NCI-H2081 (cell line): ENCODE results near the gene PTPN6.

Experiments
- DNase-seq, 2 experiments: peaks; one replicate each; lab custom pipeline; 2025; lab: John Stamatoyannopoulos, UW

PTPN6 gene

DNA sequence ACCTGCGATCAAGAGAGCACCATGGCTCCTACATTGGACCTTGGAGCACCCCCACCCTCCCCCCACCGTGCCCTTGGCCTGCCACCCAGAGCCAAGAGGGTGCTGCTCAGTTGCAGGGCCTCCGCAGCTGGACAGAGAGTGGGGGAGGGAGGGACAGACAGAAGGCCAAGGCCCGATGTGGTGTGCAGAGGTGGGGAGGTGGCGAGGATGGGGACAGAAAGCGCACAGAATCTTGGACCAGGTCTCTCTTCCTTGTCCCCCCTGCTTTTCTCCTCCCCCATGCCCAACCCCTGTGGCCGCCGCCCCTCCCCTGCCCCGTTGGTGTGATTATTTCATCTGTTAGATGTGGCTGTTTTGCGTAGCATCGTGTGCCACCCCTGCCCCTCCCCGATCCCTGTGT, 9.4 kb upstream of the PTPN6 start:
- no peak for DNase-seq

DNA sequence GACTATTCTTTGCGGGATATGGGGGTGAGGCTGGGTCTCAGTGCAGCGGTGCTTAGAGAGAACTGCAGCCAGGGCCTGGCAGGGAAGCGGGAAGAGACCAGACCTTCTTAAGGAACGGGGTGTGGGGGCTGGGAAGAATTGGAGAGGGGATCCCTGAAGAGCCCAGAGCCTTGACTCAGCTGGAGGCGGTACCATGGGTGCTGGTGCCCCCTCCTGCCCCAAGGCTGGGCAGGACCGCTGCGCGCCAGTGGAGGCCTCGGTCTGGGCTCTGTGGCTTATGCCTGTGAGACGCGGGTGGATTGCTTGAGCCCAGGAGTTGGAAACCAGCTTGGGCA, 8.9 kb upstream of the PTPN6 start:
- DNase-seq: no peak

DNA sequence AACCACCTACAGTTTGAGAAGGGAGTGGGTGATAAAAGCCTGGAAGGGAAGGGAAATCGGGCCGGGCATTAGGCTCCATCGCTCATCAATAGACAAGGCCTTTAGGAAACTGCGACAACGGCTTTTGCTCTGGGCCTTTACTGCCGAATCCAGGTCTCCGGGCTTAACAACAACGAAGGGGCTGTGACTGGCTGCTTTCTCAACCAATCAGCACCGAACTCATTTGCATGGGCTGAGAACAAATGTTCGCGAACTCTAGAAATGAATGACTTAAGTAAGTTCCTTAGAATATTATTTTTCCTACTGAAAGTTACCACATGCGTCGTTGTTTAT, 7.8 kb upstream of the PTPN6 start:
- peak; percentile 80 to 91 for DNase-seq

DNA sequence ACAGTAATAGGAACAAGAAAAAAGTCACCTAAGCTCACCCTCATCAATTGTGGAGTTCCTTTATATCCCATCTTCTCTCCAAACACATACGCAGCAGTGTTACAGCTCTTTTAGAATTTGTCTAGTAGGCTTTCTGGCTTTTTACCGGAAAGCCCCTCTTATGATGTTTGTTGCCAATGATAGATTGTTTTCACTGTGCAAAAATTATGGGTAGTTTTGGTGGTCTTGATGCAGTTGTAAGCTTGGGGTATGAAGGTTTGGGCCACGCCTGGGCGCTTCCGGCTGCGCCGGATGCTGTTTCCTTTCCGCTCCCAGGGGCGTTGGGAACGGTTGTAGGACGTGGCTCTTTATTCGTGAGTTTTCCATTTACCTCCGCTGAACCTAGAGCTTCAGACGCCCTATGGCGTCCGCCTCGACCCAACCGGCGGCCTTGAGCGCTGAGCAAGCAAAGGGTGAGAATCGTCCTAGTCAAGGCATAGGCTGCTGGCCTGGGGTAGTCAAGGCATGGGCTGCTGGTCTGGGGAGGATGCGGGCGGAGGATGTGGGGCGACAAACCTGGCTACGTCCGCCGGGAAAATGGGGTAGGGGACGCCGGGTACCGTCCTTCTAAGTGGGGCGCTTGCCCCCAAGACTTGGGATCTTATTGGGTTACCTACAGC, 7.3 kb upstream of the PTPN6 start, which contains the start of the genes C12orf57 and RNU7-1:
Gene C12orf57, plus strand, starts transcription at position 301 of the 659 bp plus-strand sequence. Its CDS starts 100 bp downstream, at position 401.
Gene RNU7-1, plus strand, starts transcription at position 95 of the 659 bp plus-strand sequence.
- DNase-seq: peak; percentile 92 to 97

DNA sequence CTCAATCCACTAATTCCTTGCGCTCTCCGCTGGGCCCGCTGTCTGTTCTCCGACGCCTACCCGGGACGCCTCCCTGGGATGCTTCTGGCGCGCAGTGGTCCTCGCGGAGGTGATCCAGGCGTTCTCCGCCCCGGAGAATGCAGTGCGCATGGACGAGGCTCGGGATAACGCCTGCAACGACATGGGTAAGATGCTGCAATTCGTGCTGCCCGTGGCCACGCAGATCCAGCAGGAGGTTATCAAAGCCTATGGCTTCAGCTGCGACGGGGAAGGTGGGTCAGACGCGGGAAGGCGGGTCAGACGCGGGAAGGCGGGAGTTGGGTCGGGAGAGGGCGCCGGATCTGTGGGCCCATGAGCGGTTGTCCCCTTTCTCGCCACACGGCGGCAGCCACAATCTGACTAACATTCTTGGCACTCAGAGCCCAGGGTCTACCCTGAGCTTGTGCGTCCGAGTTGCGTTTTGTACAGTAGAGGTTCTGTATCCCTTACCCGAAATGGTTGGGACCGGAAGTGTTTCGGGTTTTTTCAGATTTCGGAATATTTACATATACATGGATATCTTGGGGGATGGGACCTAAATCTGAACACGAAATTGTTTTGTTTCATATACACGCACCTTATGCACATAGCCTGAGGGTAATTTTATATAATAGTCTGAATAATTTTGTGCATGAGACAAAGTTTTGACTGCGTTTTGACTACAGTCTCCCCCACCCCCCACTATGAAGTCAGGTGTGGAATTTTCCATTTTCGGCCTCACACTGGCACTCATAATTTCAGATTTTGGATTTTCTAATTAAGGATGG, 6.6 kb upstream of the PTPN6 start:
- DNase-seq: peak; percentile 92 to 95

DNA sequence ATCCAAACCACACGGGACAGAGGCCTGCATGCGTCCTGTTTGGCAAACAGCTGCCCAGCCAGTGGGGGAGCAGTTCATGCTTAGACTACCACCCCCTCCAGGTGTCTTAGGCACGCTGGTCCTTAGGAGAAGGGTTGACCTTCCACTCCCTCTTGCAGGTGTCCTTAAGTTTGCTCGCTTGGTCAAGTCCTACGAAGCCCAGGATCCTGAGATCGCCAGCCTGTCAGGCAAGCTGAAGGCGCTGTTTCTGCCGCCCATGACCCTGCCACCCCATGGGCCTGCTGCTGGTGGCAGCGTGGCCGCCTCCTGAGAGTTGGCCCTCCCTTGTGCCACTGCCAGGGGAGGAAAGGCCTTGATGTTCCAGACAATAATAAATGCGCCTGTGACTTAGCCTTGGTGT, 5.5 kb upstream of the PTPN6 start:
- no peak for DNase-seq

DNA sequence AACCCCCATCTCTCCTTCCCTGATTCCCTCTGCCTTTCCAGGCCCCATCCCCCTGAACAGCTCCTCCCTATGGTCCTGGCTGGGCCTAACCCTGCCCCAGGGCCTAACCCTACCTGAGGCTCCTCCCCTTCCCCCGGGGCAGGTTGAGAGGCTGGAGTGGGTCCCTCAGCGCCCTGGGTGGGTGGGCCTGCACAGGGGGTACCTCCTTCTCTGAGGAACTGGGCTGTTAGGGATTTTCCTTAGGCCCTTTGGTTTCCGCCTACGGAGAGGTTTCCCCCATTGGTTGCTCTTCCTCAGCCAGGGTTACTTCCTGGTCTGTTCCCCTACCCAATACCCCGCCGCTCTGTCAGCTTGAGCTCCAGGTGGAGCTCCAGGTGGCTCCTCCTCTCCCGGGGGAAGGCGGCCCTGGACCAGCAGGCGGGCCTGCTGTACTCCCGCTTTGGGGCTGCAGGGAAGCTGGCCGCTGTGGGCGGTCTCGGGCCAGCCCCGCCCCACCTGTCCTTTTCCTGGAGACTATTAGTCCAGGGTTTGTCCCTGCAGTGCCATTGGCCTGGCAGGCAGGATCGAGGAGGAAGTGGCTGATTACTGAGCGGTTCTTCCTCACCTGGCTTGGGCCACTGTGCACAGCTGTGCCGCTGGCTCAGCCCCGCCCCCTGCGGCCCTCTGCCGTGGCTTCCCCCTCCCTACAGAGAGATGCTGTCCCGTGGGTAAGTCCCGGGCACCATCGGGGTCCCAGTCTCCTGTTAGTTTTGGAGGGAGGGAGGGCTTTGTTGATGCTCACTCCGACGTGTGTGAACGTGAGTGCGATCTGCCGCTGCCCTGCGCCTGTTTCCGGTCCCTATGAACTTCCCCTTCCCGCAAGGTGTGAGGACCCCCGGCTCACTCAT, 4.9 kb upstream of the PTPN6 start:
- DNase-seq: peak; percentile 97 to 98

DNA sequence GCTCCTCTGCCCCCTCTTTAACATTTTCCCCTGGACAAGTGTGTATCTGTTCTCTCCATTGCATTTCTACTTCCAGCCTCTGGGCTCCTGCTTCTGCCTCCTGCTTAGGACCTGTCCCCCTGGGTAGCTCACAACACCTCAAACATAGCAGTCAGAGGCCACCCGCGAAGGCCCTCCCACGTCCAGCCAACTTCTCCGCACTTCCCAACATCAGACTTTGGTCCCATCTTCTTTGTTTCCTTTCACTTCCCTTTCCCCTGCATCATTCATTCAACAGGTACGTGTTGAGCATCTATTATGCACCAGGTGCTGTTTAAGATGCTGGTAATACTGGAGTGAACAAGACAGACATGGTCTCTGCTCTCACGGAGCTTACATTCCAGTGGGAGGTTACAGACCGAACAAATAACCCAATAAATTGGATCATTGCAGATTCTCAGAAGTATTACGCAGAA, 4.2 kb upstream of the PTPN6 start:
- no peak for DNase-seq

DNA sequence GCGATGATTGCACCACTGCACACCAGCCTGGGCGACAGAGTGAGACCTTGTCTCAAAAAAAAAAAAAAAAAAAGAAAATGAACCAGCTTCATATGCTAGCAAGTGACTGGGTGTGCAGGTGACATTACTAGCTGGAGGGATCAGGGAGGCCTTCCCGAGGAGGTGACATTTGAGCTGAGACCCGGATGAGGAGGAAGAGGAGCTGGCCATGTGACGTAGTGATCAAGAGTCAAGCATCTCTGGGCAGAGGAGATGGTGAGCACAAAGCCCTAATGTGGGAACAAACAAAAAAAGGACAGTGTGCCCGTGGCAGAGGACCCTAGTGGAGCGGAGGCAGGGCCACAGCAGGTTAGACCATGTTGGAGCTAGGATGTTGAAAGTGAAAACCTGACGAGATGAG, 3.5 kb upstream of the PTPN6 start:
- no peak for DNase-seq

DNA sequence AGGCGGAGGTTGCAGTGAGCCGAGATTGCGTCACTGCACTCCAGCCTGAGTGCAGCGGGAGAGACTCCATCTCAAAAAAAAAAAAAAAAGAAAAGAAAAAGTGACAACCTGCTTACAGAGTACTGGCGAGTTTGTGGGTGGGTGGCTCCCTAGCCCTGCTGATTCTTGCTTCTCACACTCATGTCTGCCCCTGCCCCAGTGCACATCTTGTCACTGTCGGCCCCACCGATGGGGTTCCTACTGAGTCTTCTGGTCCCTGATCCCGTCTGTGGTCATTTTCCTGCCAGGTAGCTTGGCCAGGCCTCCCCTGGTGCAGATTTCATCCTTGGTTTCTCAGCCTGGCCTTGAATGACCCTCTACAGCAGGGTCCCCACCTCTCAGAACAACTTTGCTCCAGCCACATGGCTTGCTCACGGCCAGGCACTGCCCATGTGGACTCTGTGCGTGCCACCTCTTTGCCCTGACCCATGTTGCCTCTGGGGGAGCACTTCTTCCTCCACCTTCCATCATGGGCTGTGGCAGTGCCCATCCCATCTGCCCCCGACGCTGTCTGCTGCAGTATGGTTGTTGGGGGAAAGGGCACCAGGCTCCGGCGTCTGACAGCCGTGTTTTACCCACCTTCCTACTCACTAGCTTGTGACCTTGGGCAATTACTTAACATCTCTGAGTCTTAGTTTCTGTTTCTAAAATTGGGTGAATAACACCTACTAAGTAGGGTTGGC, 2.1 kb upstream of the PTPN6 start:
- no peak for DNase-seq

DNA sequence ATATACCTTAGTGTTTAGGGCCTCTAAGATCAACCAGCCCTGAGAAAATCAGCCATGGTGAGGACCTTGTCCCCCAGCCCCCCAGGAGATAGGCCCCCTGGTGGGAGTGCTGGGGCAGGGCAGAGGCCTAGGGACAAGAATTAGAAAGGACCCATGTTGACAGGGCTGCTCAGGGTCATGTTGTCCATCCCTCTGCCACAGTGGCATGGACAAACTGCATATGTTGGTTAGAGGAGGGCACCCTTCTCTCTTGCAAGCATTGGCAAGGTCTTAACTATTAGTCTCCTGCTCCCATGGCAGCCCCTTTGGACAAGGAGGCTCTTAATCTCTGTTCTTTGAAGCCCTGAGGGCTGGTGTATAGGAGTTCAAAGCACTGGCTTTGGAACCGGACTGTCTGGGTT, 755 bp upstream of the PTPN6 start:
- no peak for DNase-seq

DNA sequence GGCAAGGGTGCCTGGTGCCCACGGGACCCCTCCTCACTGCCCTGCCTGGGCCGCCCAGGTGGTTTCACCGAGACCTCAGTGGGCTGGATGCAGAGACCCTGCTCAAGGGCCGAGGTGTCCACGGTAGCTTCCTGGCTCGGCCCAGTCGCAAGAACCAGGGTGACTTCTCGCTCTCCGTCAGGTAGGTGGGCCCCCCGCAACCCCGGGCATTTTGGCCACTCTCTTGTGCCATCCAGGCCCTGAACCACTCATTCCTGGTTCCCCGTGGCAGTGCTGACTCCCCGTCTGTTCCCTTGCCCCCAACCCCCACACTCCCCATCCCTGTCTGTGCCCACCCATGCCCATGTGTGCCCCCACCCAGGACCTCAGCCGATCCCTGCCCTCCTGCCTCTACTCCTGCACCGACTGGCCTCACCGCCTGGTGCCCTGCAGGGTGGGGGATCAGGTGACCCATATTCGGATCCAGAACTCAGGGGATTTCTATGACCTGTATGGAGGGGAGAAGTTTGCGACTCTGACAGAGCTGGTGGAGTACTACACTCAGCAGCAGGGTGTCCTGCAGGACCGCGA, 480 bp downstream of the PTPN6 start:
- no peak for DNase-seq

DNA sequence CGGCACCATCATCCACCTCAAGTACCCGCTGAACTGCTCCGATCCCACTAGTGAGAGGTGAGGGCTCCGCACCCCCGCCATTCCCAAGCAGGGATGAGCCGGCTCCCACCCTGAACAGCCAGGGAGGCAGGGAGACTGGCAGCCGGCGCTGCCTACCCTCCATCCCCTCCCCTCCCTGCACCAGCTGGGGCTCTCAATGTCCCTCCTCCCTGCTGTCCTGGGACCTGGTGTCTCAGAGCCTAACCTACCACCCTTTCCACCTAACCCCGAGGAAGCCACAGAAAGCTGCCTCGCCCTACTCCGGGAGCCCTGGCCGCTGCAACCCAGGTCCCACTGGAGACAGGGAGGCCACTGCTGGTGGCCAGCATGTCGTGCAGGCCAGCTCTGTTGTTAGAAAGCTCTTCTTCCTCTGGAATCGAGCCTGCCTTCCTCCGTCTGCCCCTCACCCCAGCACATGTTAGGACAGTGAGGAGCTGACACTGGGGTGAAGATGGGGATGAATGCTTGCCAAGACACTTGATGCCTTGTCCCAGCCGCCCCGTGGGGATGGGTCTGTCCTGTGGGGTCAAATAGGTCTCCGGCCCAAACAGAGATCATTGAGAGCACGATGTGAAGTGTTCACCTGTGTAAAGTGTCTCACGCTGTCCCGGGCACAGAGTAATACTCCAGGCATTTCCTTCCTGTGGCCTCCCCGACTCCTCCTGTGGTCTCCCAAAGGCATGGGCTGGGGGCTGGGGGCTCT, 1.1 kb downstream of the PTPN6 start:
- no peak for DNase-seq

DNA sequence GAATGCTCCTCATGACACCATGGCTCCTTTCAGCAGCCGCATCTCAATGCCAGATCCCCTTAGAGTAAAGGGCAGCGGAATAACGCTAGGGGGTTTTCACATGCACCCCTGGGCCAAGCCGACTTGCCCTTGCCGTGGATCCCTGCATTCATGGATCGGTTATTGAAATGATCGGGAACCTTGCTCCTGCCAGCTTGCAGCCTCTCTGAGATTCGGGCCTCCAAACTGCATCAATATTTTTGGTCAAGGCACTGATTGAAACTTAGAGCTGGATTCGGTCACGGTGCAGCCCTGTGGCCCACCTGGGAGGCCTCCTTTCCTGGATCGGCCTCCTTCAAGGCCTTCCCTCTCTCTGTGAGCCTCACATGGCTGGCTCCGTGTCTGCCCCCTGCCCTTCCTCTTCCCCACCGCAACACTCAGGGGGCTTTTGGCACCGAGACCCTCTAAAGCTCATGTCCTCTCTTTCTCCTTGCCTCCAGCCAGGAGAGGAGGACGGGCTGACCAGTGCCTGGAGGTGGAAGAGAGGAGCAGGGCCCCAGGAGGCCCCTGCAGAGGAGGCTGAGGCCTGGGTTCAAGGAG, 1.8 kb downstream of the PTPN6 start:
- DNase-seq: no peak

DNA sequence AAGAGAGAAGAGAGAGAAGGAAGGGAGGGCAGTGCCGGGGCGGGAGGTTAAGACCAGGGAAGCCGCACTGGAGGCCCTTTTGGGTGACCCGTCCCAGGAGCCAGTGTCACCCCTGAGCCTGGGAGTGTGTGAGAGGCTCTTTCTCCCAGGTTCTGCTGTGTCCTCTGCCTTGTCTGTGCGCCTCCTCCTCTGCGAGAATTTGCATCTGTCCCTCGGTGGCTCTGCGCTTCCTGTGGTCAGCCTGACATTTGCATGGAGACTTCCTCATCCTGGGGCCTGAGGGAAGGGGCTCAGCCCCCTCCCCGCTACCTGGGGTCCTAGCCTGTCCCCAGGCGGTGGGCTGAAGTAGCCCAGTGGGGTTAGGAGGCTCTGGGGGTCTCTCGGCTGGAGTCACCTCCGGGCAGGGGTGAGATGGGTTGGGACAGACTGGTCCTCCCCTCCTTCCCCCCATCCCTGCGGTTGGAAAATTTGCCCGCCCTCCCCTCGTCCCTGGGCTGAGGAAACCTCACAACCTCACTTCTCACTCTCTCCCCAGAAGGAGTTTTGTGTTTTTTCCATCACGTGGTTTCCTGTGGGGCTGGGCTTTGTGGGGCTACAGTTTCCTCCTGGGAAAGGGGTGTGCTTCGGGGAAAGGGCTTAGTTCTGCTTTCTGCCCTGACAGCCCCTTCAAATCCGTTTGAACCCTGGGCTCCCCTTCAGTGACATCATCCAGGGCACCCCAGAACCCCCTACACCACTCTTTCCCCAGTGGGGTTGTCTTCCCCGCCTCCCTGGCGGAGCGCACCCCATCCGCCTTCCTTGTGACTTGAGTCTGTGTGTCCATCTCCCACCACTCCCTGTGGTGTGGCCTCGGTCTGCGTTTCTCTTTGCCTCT, 2.5 kb downstream of the PTPN6 start:
- no peak for DNase-seq

DNA sequence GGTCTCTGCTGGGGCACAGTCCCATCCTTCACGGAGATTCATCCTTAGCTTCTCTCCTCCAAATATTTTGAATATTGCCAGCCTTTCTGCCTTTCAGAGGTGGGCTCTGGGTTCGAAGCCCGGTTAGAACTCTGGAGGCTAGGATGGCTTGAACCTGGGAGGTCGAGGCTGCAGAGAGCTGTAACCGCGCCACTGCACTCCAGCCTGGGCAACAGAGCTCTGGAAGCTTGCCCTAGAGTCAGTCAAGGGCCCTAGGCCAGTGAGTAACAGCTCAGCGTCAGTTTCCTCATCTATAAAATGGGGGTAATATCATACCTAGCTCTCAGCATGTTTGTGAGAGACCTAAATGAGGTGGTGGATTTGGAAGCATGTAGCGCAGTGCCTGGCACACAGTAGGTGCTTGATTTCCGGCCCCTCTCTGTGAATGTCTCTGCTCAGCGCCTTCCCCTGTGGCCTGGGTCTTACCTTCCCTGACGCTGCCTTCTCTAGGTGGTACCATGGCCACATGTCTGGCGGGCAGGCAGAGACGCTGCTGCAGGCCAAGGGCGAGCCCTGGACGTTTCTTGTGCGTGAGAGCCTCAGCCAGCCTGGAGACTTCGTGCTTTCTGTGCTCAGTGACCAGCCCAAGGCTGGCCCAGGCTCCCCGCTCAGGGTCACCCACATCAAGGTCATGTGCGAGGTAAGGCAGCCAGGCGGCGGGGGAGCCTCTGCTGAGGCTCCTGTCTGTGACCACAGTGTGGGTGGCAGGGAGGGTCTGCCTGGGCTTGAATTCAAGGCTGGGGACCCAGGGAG, 3.4 kb downstream of the PTPN6 start:
- no peak for DNase-seq

DNA sequence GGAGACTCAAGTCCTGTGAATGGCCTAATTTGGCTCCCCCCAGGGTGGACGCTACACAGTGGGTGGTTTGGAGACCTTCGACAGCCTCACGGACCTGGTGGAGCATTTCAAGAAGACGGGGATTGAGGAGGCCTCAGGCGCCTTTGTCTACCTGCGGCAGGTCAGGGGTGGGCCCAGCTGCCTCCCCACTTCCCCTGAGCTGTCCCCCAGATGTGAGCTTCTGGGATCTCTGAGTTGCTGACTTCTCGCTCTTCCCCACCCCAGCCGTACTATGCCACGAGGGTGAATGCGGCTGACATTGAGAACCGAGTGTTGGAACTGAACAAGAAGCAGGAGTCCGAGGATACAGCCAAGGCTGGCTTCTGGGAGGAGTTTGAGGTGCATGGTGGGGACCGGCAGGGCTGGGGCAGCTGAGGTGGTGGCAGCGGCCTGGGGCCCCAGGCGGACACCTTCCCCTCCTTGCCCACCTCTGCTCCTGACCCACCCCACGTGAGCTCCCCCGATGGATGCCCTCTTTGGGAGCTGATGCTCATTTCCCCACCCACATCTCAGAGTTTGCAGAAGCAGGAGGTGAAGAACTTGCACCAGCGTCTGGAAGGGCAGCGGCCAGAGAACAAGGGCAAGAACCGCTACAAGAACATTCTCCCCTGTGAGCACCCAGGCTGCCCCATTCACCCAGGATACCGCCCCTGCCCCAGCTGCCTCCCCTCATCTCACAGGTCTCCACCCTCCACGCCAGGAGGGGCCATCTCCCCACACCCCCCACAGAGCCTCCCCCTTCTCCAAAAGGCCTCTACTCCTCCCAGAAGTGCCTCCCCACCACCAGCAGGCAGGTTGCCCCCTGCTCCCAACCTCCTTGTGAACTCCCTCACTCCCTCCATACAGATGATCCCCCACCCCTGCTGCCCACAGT, 4.2 kb downstream of the PTPN6 start:
- DNase-seq: no peak
